GM19463 (cell line): ENCODE data around the gene VRK1.

Experiments
- ATAC-seq: cut with Tn5 transposase; IDR thresholded peaks from one replicate; pipeline ENCODE4 v1.9.1; 2021; ENCODE audit warnings: mild to moderate bottlenecking, moderate library complexity; ENCODE audit not compliant: unreplicated experiment

The VRK1 gene

GRCh38 chr14:96821501-96821900 lies 24.3 kb downstream of the VRK1 start:
- no peak for ATAC-seq

GRCh38 chr14:96823652-96824051 lies 26.5 kb downstream of the VRK1 start:
- no peak for ATAC-seq

GRCh38 chr14:96824283-96824682 lies 27.1 kb downstream of the VRK1 start:
- no peak for ATAC-seq

- ATAC-seq = no peak
These were observed 29.6 kb downstream of the VRK1 start for GRCh38 chr14:96826818-96827217.

GRCh38 chr14:96827290-96827689 lies 30.1 kb downstream of the VRK1 start:
- no peak for ATAC-seq

GRCh38 chr14:96829791-96830190 lies 32.6 kb downstream of the VRK1 start:
- no peak for ATAC-seq

- no peak for ATAC-seq
These were observed 33.8 kb downstream of the VRK1 start for GRCh38 chr14:96830946-96831345.

- ATAC-seq = no peak
These were observed 35.2 kb downstream of the VRK1 start for GRCh38 chr14:96832351-96832750.

- no peak for ATAC-seq
These were observed 41.3 kb downstream of the VRK1 start for GRCh38 chr14:96838449-96838848.

- no peak for ATAC-seq
These were observed 42.1 kb downstream of the VRK1 start for GRCh38 chr14:96839251-96839650.

- no peak for ATAC-seq
These were observed 46.0 kb downstream of the VRK1 start for GRCh38 chr14:96843137-96843536.

GRCh38 chr14:96844857-96845570 lies 47.8 kb downstream of the VRK1 start:
- no peak for ATAC-seq

- no peak for ATAC-seq
These were observed 50.3 kb downstream of the VRK1 start for GRCh38 chr14:96847451-96847850.

- ATAC-seq = no peak
These were observed 50.8 kb downstream of the VRK1 start for GRCh38 chr14:96848011-96848410.

GRCh38 chr14:96849733-96850132 lies 52.6 kb downstream of the VRK1 start:
- ATAC-seq = no peak

- no peak for ATAC-seq
These were observed 54.7 kb downstream of the VRK1 start for GRCh38 chr14:96851694-96852381.

GRCh38 chr14:96852823-96853422 lies 55.7 kb downstream of the VRK1 start:
- ATAC-seq = peak; percentile 70

- no peak for ATAC-seq
These were observed 61.5 kb downstream of the VRK1 start for GRCh38 chr14:96858643-96859042.

GRCh38 chr14:96861568-96862310 lies 64.6 kb downstream of the VRK1 start:
- ATAC-seq = no peak

- ATAC-seq = no peak
These were observed 66.3 kb downstream of the VRK1 start for GRCh38 chr14:96863327-96863985.

GRCh38 chr14:96863986-96864330 lies 66.8 kb downstream of the VRK1 start:
- ATAC-seq = no peak
